H1 (cell line): ENCODE data around the gene CTXN2. TPM values are rescaled to one million over a fixed set of nuclear protein-coding genes. Genes with fewer than 3 reads are reported as not detected.

Source experiments
- CTCF ChIA-PET: fragments of 300-600 bp; sonication (Branson Sonifier 250); formaldehyde crosslinking; loops from one replicate; lab custom pipeline; 2021; ENCODE audit not compliant: partially characterized antibody; lab: Charles Lee
- POLR2A ChIA-PET: fragments of 300-600 bp; sonication (Branson Sonifier 250); formaldehyde crosslinking; loops from one replicate; lab custom pipeline; 2021; ENCODE audit warnings: inconsistent platforms; ENCODE audit not compliant: partially characterized antibody; lab: Charles Lee
- DNase-seq, 2 experiments: peaks; one replicate each; pipeline versions ENCODE4 v3.0.0 to v3.0.0-alpha.2; 2010 to 2022; ENCODE audit warnings: low spot score in 2 of 2, low read depth in 1 of 2, mixed read lengths in 1 of 2
- FAIRE-seq: peaks from 2 replicates; lab custom pipeline; 2011; peaks lifted over from hg19 to GRCh38; lab: Jason Lieb, UNC
- H2AFZ ChIP-seq: 2 replicates; pipeline ENCODE4 v1.8.1; 2012; ENCODE audit warnings: low read length, inconsistent platforms
- H2AK5ac ChIP-seq: 2 replicates; pipeline ENCODE4 v1.6.1; 2013; ENCODE audit warnings: low read depth, low read length
- H2BK120ac ChIP-seq: replicated peaks from 2 replicates; pipeline ENCODE3; 2013; ENCODE audit warnings: low read depth, low read length, inconsistent platforms
- H2BK12ac ChIP-seq: 2 replicates; pipeline ENCODE4 v1.6.1; 2013; ENCODE audit warnings: low read depth, low read length
- H2BK15ac ChIP-seq: 2 replicates; pipeline ENCODE4 v1.6.1; 2013; ENCODE audit warnings: low read length
- H2BK20ac ChIP-seq: 2 replicates; pipeline ENCODE4 v1.6.1; 2013; ENCODE audit warnings: low read length
- H2BK5ac ChIP-seq: 2 replicates; pipeline ENCODE4 v1.6.1; 2013; ENCODE audit warnings: low read depth, low read length
- H3K14ac ChIP-seq: 2 replicates; pipeline ENCODE4 v1.6.1; 2013; ENCODE audit warnings: inconsistent platforms; ENCODE audit not compliant: insufficient read length
- H3K18ac ChIP-seq: 2 replicates; pipeline ENCODE4 v1.6.1; 2013; ENCODE audit warnings: low read length; ENCODE audit errors: extremely low read depth
- H3K23ac ChIP-seq: 2 replicates; pipeline ENCODE4 v1.6.1; 2013; ENCODE audit warnings: inconsistent platforms; ENCODE audit not compliant: insufficient read length
- H3K23me2 ChIP-seq: 2 replicates; pipeline ENCODE4 v1.6.1; 2013; ENCODE audit warnings: low read depth, low read length
- H3K27ac ChIP-seq: 2 replicates; pipeline ENCODE4 v1.6.1; 2011; ENCODE audit warnings: low read depth, low read length, inconsistent platforms
- H3K27me3 ChIP-seq, 4 experiments: replicated peaks in 1 of 4; 1 replicate in 1 of 4; 2 replicates in 3 of 4; pipeline versions ENCODE4 v1.6.1 to v1.8.1; 2011 to 2013; ENCODE audit warnings: low read length in 3 of 4, mild to moderate bottlenecking in 3 of 4, inconsistent platforms in 2 of 4, mixed read lengths in 2 of 4, moderate library complexity in 1 of 4; ENCODE audit not compliant: control insufficient read depth in 3 of 4, insufficient read depth in 3 of 4; ENCODE audit errors: extremely low read depth in 1 of 4
- H3K36me3 ChIP-seq, 4 experiments: 2 replicates each; pipeline versions ENCODE4 v1.6.1 to v1.8.1; 2011 to 2013; ENCODE audit warnings: mild to moderate bottlenecking in 4 of 4, low read length in 3 of 4, moderate library complexity in 2 of 4, control low read depth in 1 of 4, inconsistent platforms in 1 of 4; ENCODE audit not compliant: insufficient read depth in 4 of 4, control insufficient read depth in 2 of 4
- H3K4ac ChIP-seq: replicated peaks from 2 replicates; pipeline ENCODE3; 2013; ENCODE audit warnings: low read length, low read depth, mixed read lengths, inconsistent platforms; ENCODE audit not compliant: insufficient read length
- H3K4me1 ChIP-seq, 4 experiments: replicated peaks in 1 of 4; 1 replicate in 1 of 4; 2 replicates in 3 of 4; pipeline versions ENCODE4 v1.6.1 to v1.8.1; 2011 to 2013; ENCODE audit warnings: low read length in 3 of 4, inconsistent platforms in 2 of 4, mixed read lengths in 1 of 4; ENCODE audit not compliant: insufficient read depth in 4 of 4, control insufficient read depth in 3 of 4
- H3K4me2 ChIP-seq, 2 experiments: 2 replicates each; pipeline versions ENCODE4 v1.6.1 to v1.8.1; 2011 to 2013; ENCODE audit warnings: low read depth in 2 of 2, low read length in 2 of 2, control low read depth in 1 of 2, inconsistent platforms in 1 of 2, mild to moderate bottlenecking in 1 of 2; ENCODE audit not compliant: insufficient read depth in 1 of 2
- H3K4me3 ChIP-seq, 4 experiments: fragments of 200-600, 300-600 bp in 1 of 4; sonication (generic), shearing (Covaris generic), sonication (Bioruptor Twin) in 1 of 4; 2 replicates each; pipeline versions ENCODE4 v1.5.1 to v1.8.1; 2011 to 2016; ENCODE audit warnings: low read length in 4 of 4, low read depth in 3 of 4, control low read depth in 2 of 4, inconsistent platforms in 2 of 4, mild to moderate bottlenecking in 2 of 4, mixed read lengths in 1 of 4, moderate library complexity in 1 of 4; ENCODE audit not compliant: insufficient read depth in 2 of 4; ENCODE audit errors: extremely low read depth in 1 of 4
- H3K56ac ChIP-seq: replicated peaks from 2 replicates; pipeline ENCODE3; 2013; ENCODE audit warnings: low read depth, mild to moderate bottlenecking, mixed read lengths, low read length, inconsistent platforms; ENCODE audit not compliant: insufficient read length
- H3K79me1 ChIP-seq: 2 replicates; pipeline ENCODE4 v1.6.1; 2013; ENCODE audit warnings: low read depth, low read length, control low read depth
- H3K79me2 ChIP-seq, 2 experiments: 2 replicates each; pipeline versions ENCODE4 v1.6.1 to v1.8.1; 2012 to 2013; ENCODE audit warnings: low read length in 2 of 2, mild to moderate bottlenecking in 2 of 2, inconsistent platforms in 1 of 2; ENCODE audit not compliant: insufficient read depth in 2 of 2, control insufficient read depth in 1 of 2
- H3K9ac ChIP-seq, 4 experiments: replicated peaks in 1 of 4; 1 replicate in 1 of 4; 2 replicates in 3 of 4; pipeline versions ENCODE4 v1.6.1 to v1.8.1; 2011 to 2013; ENCODE audit warnings: low read depth in 3 of 4, low read length in 3 of 4, control low read depth in 2 of 4, mild to moderate bottlenecking in 2 of 4, moderate library complexity in 2 of 4, inconsistent platforms in 1 of 4; ENCODE audit errors: extremely low read depth in 1 of 4
- H3K9me3 ChIP-seq, 2 experiments: 2 replicates each; pipeline versions ENCODE4 v1.6.1 to v1.8.1; 2012 to 2013; ENCODE audit warnings: mild to moderate bottlenecking in 2 of 2, moderate library complexity in 2 of 2, control low read depth in 1 of 2, inconsistent platforms in 1 of 2, low read depth in 1 of 2, low read length in 1 of 2, mixed read lengths in 1 of 2; ENCODE audit not compliant: insufficient read depth in 2 of 2
- H4K20me1 ChIP-seq, 2 experiments: replicated peaks in 1 of 2; 2 replicates each; pipeline versions ENCODE3 to v1.8.1; 2011 to 2013; ENCODE audit warnings: inconsistent platforms in 2 of 2, low read length in 2 of 2, mild to moderate bottlenecking in 1 of 2; ENCODE audit not compliant: insufficient read depth in 2 of 2, control insufficient read depth in 1 of 2
- H4K5ac ChIP-seq: 2 replicates; pipeline ENCODE4 v1.6.1; 2013; ENCODE audit warnings: low read length, low read depth, mixed read lengths, inconsistent platforms; ENCODE audit not compliant: insufficient read length
- H4K8ac ChIP-seq: 2 replicates; pipeline ENCODE4 v1.8.0; 2013; ENCODE audit warnings: mild to moderate bottlenecking, moderate library complexity, low read length, inconsistent platforms; ENCODE audit not compliant: insufficient read depth; ENCODE audit errors: extremely low read depth
- H4K91ac ChIP-seq: replicated peaks from 2 replicates; pipeline ENCODE3; 2013; ENCODE audit warnings: low read length, mixed read lengths, inconsistent platforms; ENCODE audit not compliant: insufficient read length
- CHD1 ChIP-seq: IDR thresholded peaks from 2 replicates; pipeline ENCODE4 v1.6.1; 2012; ENCODE audit warnings: low read depth, low read length, improper control_type of control experiment
- EP300 ChIP-seq, 2 experiments: IDR thresholded peaks; 1 replicate in 1 of 2; 2 replicates in 1 of 2; pipeline ENCODE4 v1.6.1; 2011 to 2012; ENCODE audit warnings: low read depth in 2 of 2, low read length in 2 of 2, mild to moderate bottlenecking in 2 of 2, borderline replicate concordance in 1 of 2, inconsistent platforms in 1 of 2, moderate library complexity in 1 of 2
- KDM4A ChIP-seq: IDR thresholded peaks from one replicate; pipeline ENCODE4 v1.7.1; 2012; ENCODE audit warnings: low read depth, mild to moderate bottlenecking, moderate library complexity, low read length, inconsistent platforms; ENCODE audit not compliant: severe bottlenecking
- MAFK ChIP-seq: IDR thresholded peaks from 2 replicates; pipeline ENCODE4 v1.6.1; 2012; ENCODE audit warnings: low read depth, mild to moderate bottlenecking, improper control_type of control experiment, low read length
- NANOG ChIP-seq: IDR thresholded peaks from 2 replicates; pipeline ENCODE4 v1.6.1; 2011; ENCODE audit warnings: low read length, low read depth, mild to moderate bottlenecking, inconsistent platforms; ENCODE audit not compliant: insufficient read depth, poor library complexity, severe bottlenecking
- POLR2AphosphoS5 ChIP-seq: IDR thresholded peaks from 2 replicates; pipeline ENCODE4 v1.6.1; 2011; ENCODE audit warnings: low read depth, low read length
- SAP30 ChIP-seq: fragments of 300-600 bp; sonication (generic); IDR thresholded peaks from 2 replicates; pipeline ENCODE4 v1.7.1; 2012; ENCODE audit warnings: low read length, moderate library complexity, mild to moderate bottlenecking, inconsistent platforms; ENCODE audit not compliant: insufficient read depth, insufficient replicate concordance
- SIN3A ChIP-seq, 2 experiments: IDR thresholded peaks in 1 of 2; conservative IDR thresholded peaks in 1 of 2; 2 replicates each; pipeline ENCODE4 v1.6.1; 2011 to 2012; ENCODE audit warnings: low read length in 2 of 2, improper control_type of control experiment in 1 of 2, low read depth in 1 of 2, mild to moderate bottlenecking in 1 of 2
- SIRT6 ChIP-seq: IDR thresholded peaks from one replicate; pipeline ENCODE4 v1.7.1; 2012; ENCODE audit warnings: low read length, inconsistent platforms
- SP4 ChIP-seq: IDR thresholded peaks from 2 replicates; pipeline ENCODE4 v1.6.1; 2012; ENCODE audit warnings: low read length, inconsistent platforms
- SUZ12 ChIP-seq: fragments of 200-600 bp; sonication (generic); IDR thresholded peaks from 2 replicates; pipeline ENCODE4 v1.6.1; 2012; ENCODE audit warnings: mild to moderate bottlenecking, inconsistent platforms, low read length, moderate library complexity, mixed read lengths
- TAF7 ChIP-seq: optimal IDR thresholded peaks from 2 replicates; pipeline ENCODE3; 2011; ENCODE audit warnings: low read depth, mild to moderate bottlenecking, inconsistent platforms, low read length, moderate library complexity, borderline replicate concordance
- WGBS, 2 experiments: shearing (Covaris generic) in 1 of 2; methylation state at CpG; one replicate each; pipeline versions ENCODE4 v1.1.6 to v1.1.7; 2013 to 2015; ENCODE audit warnings: low lambda C conversion rate in 2 of 2, mixed read lengths in 2 of 2, inconsistent platforms in 1 of 2, low coverage in 1 of 2, missing lambda C conversion rate in 1 of 2; ENCODE audit not compliant: insufficient replicate concordance in 2 of 2, insufficient coverage in 1 of 2, insufficient read length in 1 of 2; ENCODE audit errors: extremely low coverage in 1 of 2, missing lambda C conversion rate in 1 of 2; 5-methylcytosine and 5-hydroxymethylcytosine counted together
- polyA plus RNA-seq, 7 experiments: library from polyadenylated mRNA; depleted of rRNA in 3 of 7; stranded (reverse) in 5 of 7; unstranded in 2 of 7; fragments of >200 nt in 5 of 7; fragments of 200-250 nt in 2 of 7; gene quantifications; 1 replicate in 5 of 7; 2 replicates in 1 of 7; 4 replicates in 1 of 7; pipeline versions ENCODE4 v1.2.1 to v1.2.3, GENCODE V29; 2011 to 2013; ENCODE audit warnings: missing spikeins in 2 of 7, mixed read lengths in 2 of 7
- total RNA-seq: library from RNA; stranded (reverse); fragmentation: NEBNext Ultra II Directional; extraction: Animal tissue kit (Norgen Biotek cat#: 25700); gene quantifications from 2 replicates; pipeline ENCODE4 v1.2.1, GENCODE V29; 2021

The CTXN2 gene
- total and polyA plus RNA-seq, 2 of the 8 experiments (the other 6 are each of a cell fraction or from before 2014, with no cell fraction given), result 0.08 TPM; not detected in 1

GRCh38 chr15:48190932-48191573 is 412 bp upstream of the CTXN2 start:
- Histone ChIP-seq H3K56ac (no peak overlapping the region), H3K9me3 (no peaks in the 10 kb centered on the region), H3K23me2 (peaks cover 11% of the 10 kb centered on the region), H4K20me1 (no peaks in the 10 kb centered on the region), H3K79me1 (no peaks in the 10 kb centered on the region), H2AFZ (no peak overlapping the region), H2BK20ac (no peak overlapping the region), H3K79me2 (no peaks in the 10 kb centered on the region), H2BK15ac (no peak overlapping the region), H2BK5ac (no peak overlapping the region), H3K27ac (no peak overlapping the region), H2BK12ac (no peak overlapping the region), H2BK120ac (no peak overlapping the region), H4K8ac (no peak overlapping the region), H3K4me3 (peak overlapping the region; percentile 39 to 62 (median 48); a peak in 7 of 8 replicates), H2AK5ac (no peak overlapping the region), H3K9ac (peak overlapping the region in 1 of 4 experiments; percentile 12; a peak in 1 of 7 replicates), H3K23ac (no peak overlapping the region), H4K5ac (no peak overlapping the region), H3K18ac (no peak overlapping the region), H3K4ac (no peak overlapping the region), H3K4me2 (peak overlapping the region; percentile 81 to 94), H4K91ac (no peak overlapping the region), H3K14ac (no peak overlapping the region), H3K27me3 (peaks cover 0 to 9% (median 0%) of the 10 kb centered on the region in 4 experiments; a peak in 2 of 7 replicates), H3K4me1 (no peaks in the 10 kb centered on the region), H3K36me3 (no peaks in the 10 kb centered on the region)
- FAIRE-seq, result peak; percentile 92
- 9% methylated on average over 15 of the region's 15 CpGs; no CpG with 5 or more reads in 1 of the 2 experiments for WGBS, 2 experiments
- POLR2A ChIA-PET, result interaction anchor here (1.1 kb wide), 1 partner anchor 13 kb away, joined by 3 read pairs; the partner anchor contains the start of gene MYEF2
- DNase-seq, result peak in 1 of 2 experiments; percentile 95
- CTCF ChIA-PET, result interaction anchor here (0.7 to 1.0 kb wide), 2 partner anchors 60 to 67 kb away, joined by 3 to 4 read pairs; no protein-coding TSS in a partner anchor
- TF ChIP-seq EP300 (IDR thresholded peaks at IDR 0.05; ENCODE audit: borderline replicate concordance in 1 of 2, low read depth in 2 of 2, low read length in 2 of 2) (0 out of 3 replicates have a peak, but pooled peaks of 1 of the 2 experiments have one; percentile 17), CHD1 (no peak), POLR2AphosphoS5 (no peak), KDM4A (peak; percentile 1), TAF7 (peak; percentile 45), MAFK (no peak), NANOG (no peak), SIN3A (conservative IDR thresholded peaks at IDR 0.05 in 1 of 2, IDR thresholded peaks at IDR 0.05 in 1 of 2; ENCODE audit: low read depth in 1 of 2, low read length in 2 of 2) (peak; percentile 99), SIRT6 (no peak), SUZ12 (no peak), SAP30 (peak; percentile 95), SP4 (no peak)
